Glutamatergic neuron (in vitro differentiated cells): Measurements from ENCODE around the gene TRABD. TPM values are rescaled to one million over a fixed set of nuclear protein-coding genes. Genes with fewer than 3 reads are reported as not detected.
"Not testable (repeated sequence)": the region's sequence is repeated elsewhere in the genome, so short reads cannot be mapped to it uniquely, and the experiment has no call there.

Experiments
- DNase-seq: peaks from one replicate; pipeline ENCODE4 v3.0.0; 2022
- H3K27ac Mint-ChIP-seq: one replicate; pipeline ENCODE4 v1.8.0; 2020; ENCODE audit warnings: mild to moderate bottlenecking, mixed read lengths, inconsistent platforms; ENCODE audit not compliant: unreplicated experiment
- H3K27me3 Mint-ChIP-seq: one replicate; pipeline ENCODE4 v1.8.0; 2020; ENCODE audit warnings: mild to moderate bottlenecking, moderate library complexity, mixed read lengths, inconsistent platforms; ENCODE audit not compliant: unreplicated experiment
- H3K36me3 Mint-ChIP-seq: one replicate; pipeline ENCODE4 v1.8.0; 2020; ENCODE audit warnings: mild to moderate bottlenecking, mixed read lengths, inconsistent platforms; ENCODE audit not compliant: unreplicated experiment
- H3K4me1 Mint-ChIP-seq: one replicate; pipeline ENCODE4 v1.8.0; 2020; ENCODE audit warnings: mild to moderate bottlenecking, low read depth, mixed read lengths, inconsistent platforms; ENCODE audit not compliant: unreplicated experiment
- H3K4me3 Mint-ChIP-seq: one replicate; pipeline ENCODE4 v1.8.0; 2020; ENCODE audit warnings: mild to moderate bottlenecking, mixed read lengths, inconsistent platforms; ENCODE audit not compliant: unreplicated experiment
- H3K9me3 Mint-ChIP-seq: one replicate; pipeline ENCODE4 v1.8.0; 2020; ENCODE audit warnings: mild to moderate bottlenecking, moderate library complexity, mixed read lengths, inconsistent platforms; ENCODE audit not compliant: unreplicated experiment
- total RNA-seq: library from RNA; stranded (reverse); fragmentation: NEBNext Ultra II Directional; extraction: Animal tissue kit (Norgen Biotek cat#: 25700); gene quantifications from one replicate; pipeline ENCODE4 v1.2.1, GENCODE V29; 2021; ENCODE audit not compliant: unreplicated experiment
- TF ChIP-seq, protein P1 (sequence below): fragments of 200-600 bp; sonication (generic); IDR thresholded peaks from one replicate; pipeline ENCODE4 v1.5.0; 2021; ENCODE audit not compliant: partially characterized antibody, unreplicated experiment

TRABD gene
- total RNA-seq, 1 donor from 2014 or later = 31.3 TPM

DNA sequence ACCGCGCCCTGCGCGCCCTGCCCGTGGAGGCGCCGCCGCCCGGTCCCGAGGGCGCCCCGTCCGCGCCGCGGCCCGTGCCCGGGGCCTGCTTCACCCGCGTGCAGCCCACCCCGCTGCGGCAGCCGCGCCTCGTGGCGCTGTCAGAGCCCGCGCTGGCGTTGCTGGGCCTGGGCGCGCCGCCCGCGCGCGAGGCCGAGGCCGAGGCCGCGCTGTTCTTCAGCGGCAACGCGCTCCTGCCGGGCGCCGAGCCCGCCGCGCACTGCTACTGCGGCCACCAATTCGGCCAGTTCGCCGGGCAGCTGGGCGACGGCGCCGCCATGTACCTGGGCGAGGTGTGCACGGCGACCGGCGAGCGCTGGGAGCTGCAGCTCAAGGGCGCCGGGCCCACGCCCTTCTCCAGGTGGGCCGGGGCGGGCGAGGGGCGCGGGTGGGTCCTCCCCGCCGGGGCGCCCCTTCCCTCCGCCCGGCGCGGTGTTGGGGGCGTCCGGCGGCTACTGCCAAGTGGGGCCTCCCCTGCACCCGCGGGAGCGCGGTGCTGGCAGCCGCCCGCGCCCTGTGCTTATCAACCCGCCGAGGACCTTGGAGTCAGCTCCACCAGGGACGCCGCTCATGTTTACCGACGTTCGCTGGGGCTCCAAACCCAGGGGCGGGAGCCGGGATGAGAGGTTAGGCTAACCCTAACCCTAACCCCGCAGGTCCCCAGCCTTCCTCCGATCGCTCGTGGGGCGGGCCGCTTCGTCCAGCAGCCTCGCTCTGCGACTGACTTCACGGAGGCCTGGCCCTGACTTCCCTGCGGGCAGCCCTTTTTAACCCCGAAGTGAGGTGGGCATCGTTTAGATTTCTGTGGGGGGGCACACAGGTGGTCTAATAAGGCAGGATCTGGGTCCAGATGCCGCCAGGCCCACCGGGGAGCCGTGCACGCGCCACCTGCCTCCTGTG is 15.7 kb downstream of the TRABD start:
- TF ChIP-seq, protein P1, sequence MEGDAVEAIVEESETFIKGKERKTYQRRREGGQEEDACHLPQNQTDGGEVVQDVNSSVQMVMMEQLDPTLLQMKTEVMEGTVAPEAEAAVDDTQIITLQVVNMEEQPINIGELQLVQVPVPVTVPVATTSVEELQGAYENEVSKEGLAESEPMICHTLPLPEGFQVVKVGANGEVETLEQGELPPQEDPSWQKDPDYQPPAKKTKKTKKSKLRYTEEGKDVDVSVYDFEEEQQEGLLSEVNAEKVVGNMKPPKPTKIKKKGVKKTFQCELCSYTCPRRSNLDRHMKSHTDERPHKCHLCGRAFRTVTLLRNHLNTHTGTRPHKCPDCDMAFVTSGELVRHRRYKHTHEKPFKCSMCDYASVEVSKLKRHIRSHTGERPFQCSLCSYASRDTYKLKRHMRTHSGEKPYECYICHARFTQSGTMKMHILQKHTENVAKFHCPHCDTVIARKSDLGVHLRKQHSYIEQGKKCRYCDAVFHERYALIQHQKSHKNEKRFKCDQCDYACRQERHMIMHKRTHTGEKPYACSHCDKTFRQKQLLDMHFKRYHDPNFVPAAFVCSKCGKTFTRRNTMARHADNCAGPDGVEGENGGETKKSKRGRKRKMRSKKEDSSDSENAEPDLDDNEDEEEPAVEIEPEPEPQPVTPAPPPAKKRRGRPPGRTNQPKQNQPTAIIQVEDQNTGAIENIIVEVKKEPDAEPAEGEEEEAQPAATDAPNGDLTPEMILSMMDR = no peak
- peaks cover 10% of the 10 kb centered on the region for H3K27me3 Mint-ChIP-seq
- H3K4me3 Mint-ChIP-seq = peak overlapping the region; percentile 93
- H3K36me3 Mint-ChIP-seq = peaks cover 10% of the 10 kb centered on the region
- peaks cover 15% of the 10 kb centered on the region for H3K9me3 Mint-ChIP-seq
- H3K27ac Mint-ChIP-seq = peak overlapping the region; percentile 72
- no peak for DNase-seq
- peaks cover 8% of the 10 kb centered on the region for H3K4me1 Mint-ChIP-seq

- DNase-seq = no peak
- peaks cover 15% of the 10 kb centered on the region for H3K9me3 Mint-ChIP-seq
- H3K27me3 Mint-ChIP-seq = peaks cover 10% of the 10 kb centered on the region
- peak overlapping the region; percentile 72 for H3K27ac Mint-ChIP-seq
- TF ChIP-seq, protein P1 = no peak
- H3K4me1 Mint-ChIP-seq = peaks cover 8% of the 10 kb centered on the region
- peak overlapping the region; percentile 93 for H3K4me3 Mint-ChIP-seq
- H3K36me3 Mint-ChIP-seq = peaks cover 10% of the 10 kb centered on the region
Measured at GRCh38 chr22:50202130-50202666, 16.5 kb downstream of the TRABD start.

DNA sequence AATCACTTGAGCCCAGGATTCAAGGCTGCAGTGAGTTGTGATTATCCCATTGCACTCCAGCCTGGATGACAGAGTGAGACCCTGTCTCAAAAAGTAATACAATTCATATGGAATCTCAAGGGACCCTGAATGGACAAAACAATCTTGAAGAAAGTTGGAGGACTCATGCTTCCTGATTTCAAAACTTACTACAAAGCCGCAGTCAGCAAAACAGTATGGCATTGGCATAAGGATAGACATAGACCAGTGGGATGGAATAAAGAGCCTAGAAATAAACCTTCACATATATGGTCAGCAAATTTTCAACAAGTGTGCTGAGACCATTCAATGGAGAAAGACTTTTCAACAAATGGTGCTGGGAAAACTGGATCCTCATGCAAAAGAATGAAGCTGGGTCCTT is 17.6 kb downstream of the TRABD start:
- H3K27ac Mint-ChIP-seq = no peak overlapping the region
- TF ChIP-seq, protein P1 = no peak
- peaks cover 10% of the 10 kb centered on the region for H3K36me3 Mint-ChIP-seq
- peaks cover 13% of the 10 kb centered on the region for H3K4me1 Mint-ChIP-seq
- no peak for DNase-seq
- H3K27me3 Mint-ChIP-seq = peaks cover 8% of the 10 kb centered on the region
- H3K4me3 Mint-ChIP-seq = peak overlapping the region; percentile 7
- peaks cover 19% of the 10 kb centered on the region for H3K9me3 Mint-ChIP-seq

- H3K27me3 Mint-ChIP-seq = peaks cover 8% of the 10 kb centered on the region
- TF ChIP-seq, protein P1 = no peak
- H3K9me3 Mint-ChIP-seq = peaks cover 21% of the 10 kb centered on the region
- H3K36me3 Mint-ChIP-seq = peaks cover 10% of the 10 kb centered on the region
- peak overlapping the region; percentile 33 for H3K27ac Mint-ChIP-seq
- H3K4me1 Mint-ChIP-seq = peaks cover 13% of the 10 kb centered on the region
- peak overlapping the region; percentile 5 for H3K4me3 Mint-ChIP-seq
- DNase-seq = no peak
Measured at GRCh38 chr22:50204571-50204970, 18.9 kb downstream of the TRABD start.

DNA sequence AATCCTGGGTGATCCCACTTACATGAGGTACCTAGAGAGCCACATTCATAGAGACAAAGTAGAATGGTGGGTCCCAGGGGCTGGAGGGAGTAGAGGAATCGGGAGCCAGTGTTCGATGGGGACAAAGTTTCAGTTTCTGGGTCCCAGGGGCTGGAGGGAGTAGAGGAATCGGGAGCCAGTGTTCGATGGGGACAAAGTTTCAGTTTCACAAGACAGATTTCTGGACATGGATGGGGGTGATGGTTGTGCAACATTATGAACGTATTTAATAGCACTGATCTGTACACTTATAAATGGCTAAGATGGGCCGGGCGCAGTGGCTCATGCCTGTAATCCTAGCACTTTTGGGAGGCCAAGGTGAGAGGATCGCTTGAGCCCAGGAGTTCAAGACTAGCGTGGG is 19.3 kb downstream of the TRABD start:
- Mint-ChIP-seq H3K36me3 (peaks cover 13% of the 10 kb centered on the region), H3K4me3 (peak overlapping the region; percentile 5), H3K9me3 (peaks cover 21% of the 10 kb centered on the region), H3K27me3 (peaks cover 11% of the 10 kb centered on the region), H3K4me1 (peaks cover 15% of the 10 kb centered on the region), H3K27ac (peak overlapping the region; percentile 33)
- not testable (repeated sequence) for DNase-seq
